Stimulated activated CD8-positive, alpha-beta memory T cell treated with anti-CD3 and anti-CD28 coated beads, Interleukin-4, amount 100 ng/mL, for 1 hour (primary cell): ENCODE data around the gene FGF5.
"Not testable (repeated sequence)": the region's sequence is repeated elsewhere in the genome, so short reads cannot be mapped to it uniquely, and the experiment has no call there.

Source experiments
- DNase-seq, 2 donors: peaks; one replicate each; pipeline ENCODE4 v3.0.0-alpha.2; 2020; ENCODE audit warnings: low read depth in 2 of 2, low spot score in 1 of 2

Gene FGF5

GRCh38 chr4:80266253-80266901 lies at the start of gene FGF5:
FGF5 (plus strand) TSS chr4:80266664; CDS start chr4:80266825, 161 bp downstream.
- no peak for DNase-seq

- DNase-seq = no peak
These were observed 47.0 kb upstream of the FGF5 start for GRCh38 chr4:80219301-80220025.

GRCh38 chr4:80220711-80221110 lies 45.8 kb upstream of the FGF5 start:
- DNase-seq = no peak

- no peak for DNase-seq
These were observed 45.3 kb upstream of the FGF5 start for GRCh38 chr4:80221161-80221560.

GRCh38 chr4:80225595-80225994 lies 40.9 kb upstream of the FGF5 start:
- DNase-seq = no peak

GRCh38 chr4:80226094-80226493 lies 40.4 kb upstream of the FGF5 start:
- DNase-seq = no peak

GRCh38 chr4:80228460-80228859 lies 38.0 kb upstream of the FGF5 start:
- no peak for DNase-seq

GRCh38 chr4:80229128-80229527 lies 37.3 kb upstream of the FGF5 start:
- no peak for DNase-seq

- DNase-seq = no peak
These were observed 36.9 kb upstream of the FGF5 start for GRCh38 chr4:80229590-80229989.

- no peak for DNase-seq
These were observed 35.3 kb upstream of the FGF5 start for GRCh38 chr4:80231180-80231579.

GRCh38 chr4:80232707-80233370 lies 33.6 kb upstream of the FGF5 start:
- DNase-seq = no peak

- no peak for DNase-seq
These were observed 33.1 kb upstream of the FGF5 start for GRCh38 chr4:80233390-80233789.

- no peak for DNase-seq
These were observed 31.0 kb upstream of the FGF5 start for GRCh38 chr4:80235451-80235850.

- DNase-seq = no peak
These were observed 28.5 kb upstream of the FGF5 start for GRCh38 chr4:80237992-80238391.

GRCh38 chr4:80239480-80240150 lies 26.8 kb upstream of the FGF5 start:
- no peak for DNase-seq

GRCh38 chr4:80240976-80241375 lies 25.5 kb upstream of the FGF5 start:
- DNase-seq = no peak

GRCh38 chr4:80243274-80244018 lies 23.0 kb upstream of the FGF5 start:
- DNase-seq = no peak

GRCh38 chr4:80247484-80247883 lies 19.0 kb upstream of the FGF5 start:
- DNase-seq = not testable (repeated sequence)

- no peak for DNase-seq
These were observed 17.3 kb upstream of the FGF5 start for GRCh38 chr4:80249144-80249543.

- DNase-seq = no peak
These were observed 14.0 kb upstream of the FGF5 start for GRCh38 chr4:80252427-80252826.

GRCh38 chr4:80252953-80253352 lies 13.5 kb upstream of the FGF5 start:
- DNase-seq = no peak
